ENCODE data around the gene GGACT. TPM values are rescaled to one million over a fixed set of nuclear protein-coding genes. Genes with fewer than 3 reads are reported as not detected.
"Not testable (repeated sequence)": the region's sequence is repeated elsewhere in the genome, so short reads cannot be mapped to it uniquely, and the experiment has no call there.

Gene GGACT
- total RNA-seq, 1 experiment from 2014 or later, result 2.5 TPM

GRCh38 chr13:100620792-100621191, 32.2 kb upstream of the GGACT start:
- TF ChIP-seq REST (IDR thresholded peaks at IDR 0.05; ENCODE audit: insufficient read depth in 1 of 2, low read depth in 2 of 2, low read length in 1 of 2), result no peak
- H3K27ac ChIP-seq (ENCODE audit: low read length), result no peak overlapping the region
- POLR2A ChIA-PET, result no interaction called here
- intact Hi-C loops (cut with micrococcal nuclease; ENCODE audit: unreplicated experiment) (no loop called here), in situ Hi-C loops (cut with HindIII; ENCODE audit: low pct_unique_long_range_greater_than_20kb, low sequenced_read_pairs) (no loop called here)
- no peak for ATAC-seq
- no peak for DNase-seq (ENCODE audit: low read depth, low spot score)
- H3K4me1 ChIP-seq (ENCODE audit: control insufficient read depth, insufficient read depth, low read length), result no peaks in the 10 kb centered on the region
- BruUV-seq (replicated peaks), result no TSS peak
- CTCF ChIA-PET, result no interaction called here
- H3K9me3 ChIP-seq (ENCODE audit: control insufficient read depth, insufficient read depth, low read depth, low read length), result no peaks in the 10 kb centered on the region
- H3K36me3 ChIP-seq (ENCODE audit: control insufficient read depth, insufficient read depth, low read length), result no peaks in the 10 kb centered on the region
- no peak overlapping the region for H3K4me3 ChIP-seq (ENCODE audit: low read depth in 2 of 2, low read length in 2 of 2)
- H3K27me3 ChIP-seq (ENCODE audit: control insufficient read depth, insufficient read depth, low read length), result no peaks in the 10 kb centered on the region

GRCh38 chr13:100619940-100620339, 31.4 kb upstream of the GGACT start:
- TF ChIP-seq TCF7L2 (IDR thresholded peaks at IDR 0.05; ENCODE audit: low read depth, low read length) (no peak), POLR2AphosphoS5 (IDR thresholded peaks at IDR 0.05; ENCODE audit: low read depth, low read length) (no peak), SIN3A (IDR thresholded peaks at IDR 0.05; ENCODE audit: borderline replicate concordance, insufficient read depth, low read depth, low read length) (no peak), CTCF (IDR thresholded peaks at IDR 0.05) (no peak), REST (IDR thresholded peaks at IDR 0.05; ENCODE audit: insufficient read depth in 1 of 2, low read depth in 2 of 2, low read length in 1 of 2) (no peak)
- in situ Hi-C loops (cut with HindIII; ENCODE audit: low pct_unique_long_range_greater_than_20kb, low sequenced_read_pairs), result no loop called here
- no peak overlapping the region for H3K27ac ChIP-seq (ENCODE audit: low read length)
- H3K4me1 ChIP-seq (ENCODE audit: control insufficient read depth, insufficient read depth, low read length), result no peaks in the 10 kb centered on the region
- BruUV-seq (replicated peaks), result no TSS peak
- H3K36me3 ChIP-seq (ENCODE audit: control insufficient read depth, insufficient read depth, low read length), result no peaks in the 10 kb centered on the region
- no peaks in the 10 kb centered on the region for H3K9me3 ChIP-seq (ENCODE audit: control insufficient read depth, insufficient read depth, low read depth, low read length)
- CTCF ChIA-PET, result no interaction called here
- DNase-seq (ENCODE audit: low read depth, low spot score), result no peak
- POLR2A ChIA-PET, result no interaction called here
- intact Hi-C loops (cut with micrococcal nuclease; ENCODE audit: unreplicated experiment), result no loop called here
- ATAC-seq, result no peak
- no peak overlapping the region for H3K4me3 ChIP-seq (ENCODE audit: low read depth in 2 of 2, low read length in 2 of 2)
- H3K27me3 ChIP-seq (ENCODE audit: control insufficient read depth, insufficient read depth, low read length), result no peaks in the 10 kb centered on the region

GRCh38 chr13:100618897-100619296, 30.3 kb upstream of the GGACT start:
- ATAC-seq; intact Hi-C loops (cut with micrococcal nuclease; ENCODE audit: unreplicated experiment); H3K36me3 ChIP-seq (ENCODE audit: control insufficient read depth, insufficient read depth, low read length); CTCF ChIA-PET; in situ Hi-C loops (cut with HindIII; ENCODE audit: low pct_unique_long_range_greater_than_20kb, low sequenced_read_pairs); BruUV-seq (replicated peaks); DNase-seq (ENCODE audit: low read depth, low spot score); H3K9me3 ChIP-seq (ENCODE audit: control insufficient read depth, insufficient read depth, low read depth, low read length); H3K27me3 ChIP-seq (ENCODE audit: control insufficient read depth, insufficient read depth, low read length); H3K27ac ChIP-seq (ENCODE audit: low read length); H3K4me3 ChIP-seq (ENCODE audit: low read depth in 2 of 2, low read length in 2 of 2); H3K4me1 ChIP-seq (ENCODE audit: control insufficient read depth, insufficient read depth, low read length): not testable (repeated sequence)
- POLR2A ChIA-PET, result interaction anchor here (0.6 kb wide), 1 partner anchor 1240 kb away, joined by 4 read pairs; no protein-coding TSS in a partner anchor

All from Panc1 (cell line).